Measurements from ENCODE around the gene RBBP8NL.

Gene RBBP8NL

GRCh38 chr20:62448788-62449187 lies 21.4 kb upstream of the RBBP8NL start:
- H2BK120ac ChIP-seq (ENCODE audit: insufficient read depth, low read length, poor library complexity) = no peak overlapping the region
- no peaks in the 10 kb centered on the region for H3K79me1 ChIP-seq (ENCODE audit: low read length)
- no CpG with 5 or more reads among the region's 14 CpGs for WGBS (ENCODE audit: extremely low coverage, insufficient coverage, insufficient read length)

DNA sequence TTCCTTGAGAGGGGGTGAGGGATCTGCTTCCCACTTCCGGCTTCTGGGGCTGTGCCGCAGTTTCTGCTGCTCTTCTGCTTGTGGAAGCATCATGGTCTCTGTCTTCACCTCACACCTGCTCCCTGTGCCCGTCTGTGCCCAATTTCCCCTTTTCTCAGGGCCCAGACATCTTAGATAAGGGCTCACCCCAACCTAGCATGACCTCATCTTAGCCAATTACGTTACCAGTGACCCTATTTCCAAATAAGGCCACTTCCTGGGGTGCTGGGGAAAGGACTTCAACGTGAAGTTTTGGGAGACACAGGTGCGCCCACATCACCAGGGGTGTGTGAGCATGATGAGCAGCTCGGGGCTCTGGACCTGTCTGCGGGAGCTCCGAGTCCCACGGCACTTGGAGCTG lies 20.7 kb upstream of the RBBP8NL start:
- no CpG with 5 or more reads among the region's 10 CpGs for WGBS (ENCODE audit: extremely low coverage, insufficient coverage, insufficient read length)
- Histone ChIP-seq H4K8ac (ENCODE audit: low read depth, low read length) (no peak overlapping the region), H2BK12ac (ENCODE audit: low read length) (no peak overlapping the region), H2AFZ (ENCODE audit: insufficient read depth, low read length, poor library complexity) (no peak overlapping the region), H3K9ac (ENCODE audit: low read length) (no peak overlapping the region), H3K36me3 (ENCODE audit: control insufficient read depth in 1 of 2, insufficient read depth in 2 of 2, low read length in 2 of 2) (no peaks in the 10 kb centered on the region), H4K12ac (ENCODE audit: low read depth, low read length) (no peak overlapping the region), H3K79me1 (ENCODE audit: low read length) (no peaks in the 10 kb centered on the region), H2BK5ac (ENCODE audit: low read depth, low read length, poor library complexity) (no peak overlapping the region), H3K14ac (ENCODE audit: low read length) (no peak overlapping the region), H3K4ac (ENCODE audit: low read depth, low read length) (no peak overlapping the region), H3K9me3 (ENCODE audit: insufficient read depth, low read depth, low read length) (no peaks in the 10 kb centered on the region), H3K4me1 (ENCODE audit: control insufficient read depth in 1 of 2, insufficient read depth in 2 of 2, low read length in 2 of 2) (no peaks in the 10 kb centered on the region), H3K27me3 (ENCODE audit: insufficient read depth, low read length) (no peaks in the 10 kb centered on the region), H3K23ac (ENCODE audit: low read length) (no peak overlapping the region), H2BK120ac (ENCODE audit: insufficient read depth, low read length, poor library complexity) (no peak overlapping the region), H3K4me2 (ENCODE audit: low read length) (no peak overlapping the region), H3K27ac (ENCODE audit: low read depth, low read length) (no peak overlapping the region), H3K4me3 (ENCODE audit: low read depth, low read length) (no peak overlapping the region), H3K79me2 (ENCODE audit: control insufficient read depth, insufficient read depth, low read length, poor library complexity) (no peaks in the 10 kb centered on the region), H2AK5ac (ENCODE audit: low read length) (no peak overlapping the region), H3K18ac (ENCODE audit: low read length) (no peak overlapping the region), H4K91ac (ENCODE audit: low read depth, low read length) (no peak overlapping the region)
- DNase-seq = no peak

More at GRCh38 chr20:62448788-62449187, 21.4 kb upstream of the RBBP8NL start:
- Histone ChIP-seq H4K12ac (ENCODE audit: low read depth, low read length) (no peak overlapping the region), H2AK5ac (ENCODE audit: low read length) (no peak overlapping the region), H3K18ac (ENCODE audit: low read length) (no peak overlapping the region), H3K27me3 (ENCODE audit: insufficient read depth, low read length) (no peaks in the 10 kb centered on the region), H3K36me3 (ENCODE audit: control insufficient read depth in 1 of 2, insufficient read depth in 2 of 2, low read length in 2 of 2) (no peaks in the 10 kb centered on the region), H2BK12ac (ENCODE audit: low read length) (no peak overlapping the region), H3K14ac (ENCODE audit: low read length) (no peak overlapping the region), H3K9me3 (ENCODE audit: insufficient read depth, low read depth, low read length) (no peaks in the 10 kb centered on the region), H2BK5ac (ENCODE audit: low read depth, low read length, poor library complexity) (no peak overlapping the region), H4K8ac (ENCODE audit: low read depth, low read length) (no peak overlapping the region), H3K4me3 (ENCODE audit: low read depth, low read length) (no peak overlapping the region), H3K4ac (ENCODE audit: low read depth, low read length) (no peak overlapping the region), H2AFZ (ENCODE audit: insufficient read depth, low read length, poor library complexity) (no peak overlapping the region), H4K91ac (ENCODE audit: low read depth, low read length) (no peak overlapping the region), H3K27ac (ENCODE audit: low read depth, low read length) (no peak overlapping the region), H3K9ac (ENCODE audit: low read length) (no peak overlapping the region), H3K23ac (ENCODE audit: low read length) (no peak overlapping the region), H3K79me2 (ENCODE audit: control insufficient read depth, insufficient read depth, low read length, poor library complexity) (no peaks in the 10 kb centered on the region), H3K4me2 (ENCODE audit: low read length) (no peak overlapping the region), H3K4me1 (ENCODE audit: control insufficient read depth in 1 of 2, insufficient read depth in 2 of 2, low read length in 2 of 2) (no peaks in the 10 kb centered on the region)
- DNase-seq = no peak

- no peak overlapping the region for H3K9ac ChIP-seq (ENCODE audit: low read length)
- no peak overlapping the region for H3K27ac ChIP-seq (ENCODE audit: low read depth, low read length)
- H4K91ac ChIP-seq (ENCODE audit: low read depth, low read length) = no peak overlapping the region
- H3K4me2 ChIP-seq (ENCODE audit: low read length) = no peak overlapping the region
- H2BK120ac ChIP-seq (ENCODE audit: insufficient read depth, low read length, poor library complexity) = no peak overlapping the region
- DNase-seq = no peak
- H2AK5ac ChIP-seq (ENCODE audit: low read length) = no peak overlapping the region
- no peaks in the 10 kb centered on the region for H3K9me3 ChIP-seq (ENCODE audit: insufficient read depth, low read depth, low read length)
- H3K14ac ChIP-seq (ENCODE audit: low read length) = no peak overlapping the region
- H3K23ac ChIP-seq (ENCODE audit: low read length) = no peak overlapping the region
- H2AFZ ChIP-seq (ENCODE audit: insufficient read depth, low read length, poor library complexity) = no peak overlapping the region
- no peak overlapping the region for H4K12ac ChIP-seq (ENCODE audit: low read depth, low read length)
- H3K4ac ChIP-seq (ENCODE audit: low read depth, low read length) = no peak overlapping the region
- H3K4me1 ChIP-seq (ENCODE audit: control insufficient read depth in 1 of 2, insufficient read depth in 2 of 2, low read length in 2 of 2) = no peaks in the 10 kb centered on the region
- no peak overlapping the region for H3K18ac ChIP-seq (ENCODE audit: low read length)
- no peaks in the 10 kb centered on the region for H3K27me3 ChIP-seq (ENCODE audit: insufficient read depth, low read length)
- H3K79me1 ChIP-seq (ENCODE audit: low read length) = no peaks in the 10 kb centered on the region
- H4K8ac ChIP-seq (ENCODE audit: low read depth, low read length) = no peak overlapping the region
- no peak overlapping the region for H2BK5ac ChIP-seq (ENCODE audit: low read depth, low read length, poor library complexity)
- H3K36me3 ChIP-seq (ENCODE audit: control insufficient read depth in 1 of 2, insufficient read depth in 2 of 2, low read length in 2 of 2) = no peaks in the 10 kb centered on the region
- H3K4me3 ChIP-seq (ENCODE audit: low read depth, low read length) = no peak overlapping the region
- WGBS (ENCODE audit: extremely low coverage, insufficient coverage, insufficient read length) = no CpG with 5 or more reads among the region's 44 CpGs
- no peak overlapping the region for H2BK12ac ChIP-seq (ENCODE audit: low read length)
- H3K79me2 ChIP-seq (ENCODE audit: control insufficient read depth, insufficient read depth, low read length, poor library complexity) = no peaks in the 10 kb centered on the region
These were observed 19.8 kb upstream of the RBBP8NL start for GRCh38 chr20:62446888-62447869.

DNA sequence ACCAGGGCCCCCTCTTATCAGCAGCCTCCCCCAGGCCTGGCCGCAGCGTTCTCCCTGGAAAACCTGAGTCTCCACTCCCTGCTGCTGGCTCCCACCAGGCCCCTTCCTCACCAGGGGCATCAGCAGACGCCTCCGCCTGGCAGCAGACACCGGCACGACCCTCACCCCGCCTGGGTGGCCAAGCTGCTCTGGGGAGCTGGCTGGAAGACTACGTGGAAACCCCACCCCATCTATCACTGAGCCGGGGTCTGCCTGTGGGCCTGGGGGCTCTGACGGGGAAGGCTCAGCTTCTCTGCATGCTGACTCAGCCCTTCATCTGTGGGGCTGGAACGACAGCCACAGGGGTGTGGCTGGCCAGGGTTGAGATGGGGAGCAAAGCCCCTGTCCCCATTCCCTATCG lies 19.1 kb upstream of the RBBP8NL start:
- no peak overlapping the region for H3K27ac ChIP-seq (ENCODE audit: low read depth, low read length)
- no peak overlapping the region for H2BK120ac ChIP-seq (ENCODE audit: insufficient read depth, low read length, poor library complexity)
- H3K79me1 ChIP-seq (ENCODE audit: low read length) = no peaks in the 10 kb centered on the region
- no peaks in the 10 kb centered on the region for H3K9me3 ChIP-seq (ENCODE audit: insufficient read depth, low read depth, low read length)
- H2BK5ac ChIP-seq (ENCODE audit: low read depth, low read length, poor library complexity) = no peak overlapping the region
- H3K4ac ChIP-seq (ENCODE audit: low read depth, low read length) = no peak overlapping the region
- no peak overlapping the region for H3K4me3 ChIP-seq (ENCODE audit: low read depth, low read length)
- no CpG with 5 or more reads among the region's 12 CpGs for WGBS (ENCODE audit: extremely low coverage, insufficient coverage, insufficient read length)
- DNase-seq = no peak
- no peak overlapping the region for H2BK12ac ChIP-seq (ENCODE audit: low read length)
- no peak overlapping the region for H3K14ac ChIP-seq (ENCODE audit: low read length)
- no peak overlapping the region for H4K8ac ChIP-seq (ENCODE audit: low read depth, low read length)
- no peak overlapping the region for H3K23ac ChIP-seq (ENCODE audit: low read length)
- H2AK5ac ChIP-seq (ENCODE audit: low read length) = no peak overlapping the region
- no peak overlapping the region for H4K12ac ChIP-seq (ENCODE audit: low read depth, low read length)
- no peak overlapping the region for H2AFZ ChIP-seq (ENCODE audit: insufficient read depth, low read length, poor library complexity)
- H4K91ac ChIP-seq (ENCODE audit: low read depth, low read length) = no peak overlapping the region
- H3K4me2 ChIP-seq (ENCODE audit: low read length) = no peak overlapping the region
- H3K27me3 ChIP-seq (ENCODE audit: insufficient read depth, low read length) = no peaks in the 10 kb centered on the region
- H3K79me2 ChIP-seq (ENCODE audit: control insufficient read depth, insufficient read depth, low read length, poor library complexity) = no peaks in the 10 kb centered on the region
- H3K18ac ChIP-seq (ENCODE audit: low read length) = no peak overlapping the region
- H3K4me1 ChIP-seq (ENCODE audit: control insufficient read depth in 1 of 2, insufficient read depth in 2 of 2, low read length in 2 of 2) = no peaks in the 10 kb centered on the region
- H3K9ac ChIP-seq (ENCODE audit: low read length) = no peak overlapping the region
- H3K36me3 ChIP-seq (ENCODE audit: control insufficient read depth in 1 of 2, insufficient read depth in 2 of 2, low read length in 2 of 2) = no peaks in the 10 kb centered on the region
